GM13977 (cell line): ENCODE measurements around the gene GNG4.

ENCODE experiments used
- DNase-seq: peaks from one replicate; pipeline ENCODE4 v3.0.0; 2012; ENCODE audit warnings: low spot score
- in situ Hi-C: fragments of 300-500 bp; cut with MboI; formaldehyde crosslinking; loops from one replicate; pipeline ENCODE4 v1.12.0; 2022; ENCODE audit warnings: low sequenced_read_pairs, low pct_unique_long_range_greater_than_20kb, mixed read lengths, inconsistent platforms; ENCODE audit not compliant: unreplicated experiment
- TF ChIP-seq, protein P1 (sequence below): IDR thresholded peaks from 2 replicates; pipeline ENCODE4 v1.5.1; 2012; ENCODE audit warnings: mild to moderate bottlenecking, control low read depth; ENCODE audit not compliant: insufficient read depth; ENCODE audit errors: extremely low read depth, missing control alignments

GNG4 gene

DNA sequence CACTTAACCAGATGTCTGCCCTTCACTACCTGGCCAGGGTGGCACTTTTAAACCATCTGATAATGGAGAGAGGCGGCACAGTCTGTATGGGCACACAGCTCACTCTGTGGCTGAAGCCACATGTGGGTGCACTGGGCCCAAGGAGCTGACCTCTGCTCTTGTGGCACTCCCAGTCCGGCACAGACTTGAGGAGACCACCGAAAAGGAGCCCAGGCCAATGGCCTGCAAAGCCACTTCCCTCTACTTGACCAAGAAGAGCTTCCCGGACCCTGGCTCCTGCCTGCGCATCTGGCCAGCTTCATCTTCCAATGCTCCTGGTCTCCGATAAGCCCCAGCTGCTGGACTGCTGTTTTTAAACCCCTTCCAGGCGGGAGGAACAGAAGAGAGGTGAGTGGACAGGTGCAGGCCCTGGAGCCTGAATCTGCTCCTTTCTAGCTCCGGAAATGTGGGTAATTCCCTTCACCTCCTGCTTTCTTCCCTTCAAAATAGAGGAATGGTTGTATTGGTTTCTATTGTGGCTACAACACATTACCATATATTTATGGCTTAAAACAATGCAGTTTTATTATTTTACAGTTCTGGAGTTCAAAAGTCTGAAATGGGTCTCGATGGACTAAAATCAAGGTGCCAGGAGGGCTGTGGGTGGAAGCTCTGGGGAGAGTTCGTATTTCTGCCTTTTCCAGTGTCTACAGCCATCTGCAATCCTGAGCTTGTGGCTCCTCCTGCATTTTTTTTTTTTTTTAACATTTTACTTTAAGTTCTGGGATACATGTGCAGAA lies 11.6 kb downstream of the GNG4 start:
- TF ChIP-seq, protein P1, sequence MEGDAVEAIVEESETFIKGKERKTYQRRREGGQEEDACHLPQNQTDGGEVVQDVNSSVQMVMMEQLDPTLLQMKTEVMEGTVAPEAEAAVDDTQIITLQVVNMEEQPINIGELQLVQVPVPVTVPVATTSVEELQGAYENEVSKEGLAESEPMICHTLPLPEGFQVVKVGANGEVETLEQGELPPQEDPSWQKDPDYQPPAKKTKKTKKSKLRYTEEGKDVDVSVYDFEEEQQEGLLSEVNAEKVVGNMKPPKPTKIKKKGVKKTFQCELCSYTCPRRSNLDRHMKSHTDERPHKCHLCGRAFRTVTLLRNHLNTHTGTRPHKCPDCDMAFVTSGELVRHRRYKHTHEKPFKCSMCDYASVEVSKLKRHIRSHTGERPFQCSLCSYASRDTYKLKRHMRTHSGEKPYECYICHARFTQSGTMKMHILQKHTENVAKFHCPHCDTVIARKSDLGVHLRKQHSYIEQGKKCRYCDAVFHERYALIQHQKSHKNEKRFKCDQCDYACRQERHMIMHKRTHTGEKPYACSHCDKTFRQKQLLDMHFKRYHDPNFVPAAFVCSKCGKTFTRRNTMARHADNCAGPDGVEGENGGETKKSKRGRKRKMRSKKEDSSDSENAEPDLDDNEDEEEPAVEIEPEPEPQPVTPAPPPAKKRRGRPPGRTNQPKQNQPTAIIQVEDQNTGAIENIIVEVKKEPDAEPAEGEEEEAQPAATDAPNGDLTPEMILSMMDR: no peak
- no peak for DNase-seq
- in situ Hi-C loops: no loop called here

DNA sequence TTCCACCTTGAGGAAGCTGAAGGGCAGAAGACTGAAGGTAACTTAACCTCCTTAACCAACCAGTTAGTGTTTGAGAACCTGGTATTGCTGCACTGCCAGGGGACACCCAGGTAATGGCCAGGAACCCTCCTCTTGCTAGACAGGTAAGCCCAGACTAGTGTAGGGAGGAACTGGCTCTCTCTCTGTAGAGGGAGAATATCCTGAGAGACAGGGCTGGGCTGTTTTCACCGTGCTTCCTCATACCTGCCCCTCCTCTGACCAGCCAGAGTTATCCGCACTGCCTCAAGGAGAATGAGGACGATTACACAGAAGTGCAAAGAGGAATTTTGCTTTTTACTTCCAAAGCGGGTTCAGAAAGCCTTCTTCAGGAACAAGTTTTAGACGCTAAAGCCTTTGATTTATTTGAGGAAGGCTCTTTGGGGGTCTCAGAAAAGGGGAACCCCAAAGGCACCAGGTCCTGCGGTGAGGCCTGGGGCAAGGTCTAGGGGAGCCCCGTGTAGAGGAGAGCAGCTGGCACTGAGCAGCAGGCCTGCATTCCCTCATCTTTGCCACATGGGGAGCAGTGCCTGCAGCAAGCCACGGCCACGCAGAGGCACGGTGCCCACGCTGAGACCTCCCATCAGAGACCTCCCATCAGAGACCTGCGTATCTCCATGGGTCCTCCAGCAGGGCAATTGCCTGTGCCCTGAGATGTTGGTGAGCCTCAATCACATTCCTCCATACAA lies 13.5 kb downstream of the GNG4 start:
- TF ChIP-seq, protein P1: no peak
- DNase-seq: no peak
- in situ Hi-C loops: no loop called here

DNA sequence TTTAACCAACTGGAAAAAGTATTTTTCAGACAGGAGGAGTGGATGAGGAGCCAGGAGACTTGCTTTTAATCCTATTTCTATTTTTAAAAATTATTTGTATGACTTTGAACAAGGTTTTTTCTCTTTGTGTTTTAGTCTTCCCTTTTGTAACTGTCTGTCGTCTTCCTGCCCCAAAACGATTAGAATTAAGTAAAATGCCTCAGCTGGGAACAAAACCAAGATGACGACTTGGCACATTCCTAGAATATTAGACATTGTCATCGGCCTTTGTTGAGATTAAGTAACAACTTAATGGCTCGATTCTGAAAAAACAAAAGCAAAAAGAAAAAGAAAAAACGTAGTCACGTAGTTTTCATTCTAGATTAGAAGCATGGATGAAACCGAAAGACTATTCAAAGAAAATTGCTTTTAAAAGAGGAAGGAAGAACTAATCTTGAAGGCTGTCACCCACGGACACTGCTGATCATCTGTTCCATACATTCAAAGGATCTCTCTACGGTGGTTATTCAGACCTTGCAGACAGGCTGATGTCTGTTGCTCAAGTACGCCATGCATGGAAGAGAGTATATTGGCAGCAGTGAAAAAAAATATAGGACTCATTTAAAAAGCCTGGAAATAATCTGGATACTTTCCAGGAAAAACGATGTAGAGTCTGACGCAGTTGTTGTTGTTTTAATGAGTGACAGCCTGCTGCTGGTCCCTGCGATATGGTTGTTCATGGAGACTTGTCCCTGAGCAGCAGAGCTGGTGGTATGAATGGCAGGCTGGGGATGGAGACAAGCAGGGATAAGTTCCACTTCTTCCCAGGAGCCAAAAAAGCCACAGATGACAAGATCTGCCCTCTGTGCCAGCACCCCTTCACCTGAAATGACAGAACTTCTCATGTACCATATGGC lies 16.8 kb downstream of the GNG4 start:
- TF ChIP-seq, protein P1: no peak
- DNase-seq: peak; percentile 57
- in situ Hi-C loops: no loop called here

DNA sequence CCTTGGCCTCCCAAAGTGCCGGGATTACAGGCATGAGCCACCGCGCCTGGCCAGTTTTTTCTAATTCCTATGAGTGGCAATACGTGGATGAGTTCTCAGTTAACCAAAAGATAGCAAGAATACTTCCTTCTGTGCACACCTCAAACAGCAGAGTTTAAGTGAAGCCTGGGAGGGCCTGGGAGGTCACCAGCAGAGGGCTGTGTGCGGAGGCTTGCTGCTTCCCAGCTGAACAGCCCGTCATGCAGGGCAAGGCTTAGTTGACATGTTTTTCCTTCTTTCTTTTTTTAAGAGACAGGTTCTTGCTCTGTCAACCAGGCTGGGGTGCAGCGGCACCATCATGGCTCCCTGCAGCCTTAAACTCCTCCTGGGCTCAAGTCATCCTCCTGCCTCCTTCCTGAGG lies 17.8 kb downstream of the GNG4 start:
- DNase-seq: no peak
- in situ Hi-C loops: no loop called here
- TF ChIP-seq, protein P1: no peak

DNA sequence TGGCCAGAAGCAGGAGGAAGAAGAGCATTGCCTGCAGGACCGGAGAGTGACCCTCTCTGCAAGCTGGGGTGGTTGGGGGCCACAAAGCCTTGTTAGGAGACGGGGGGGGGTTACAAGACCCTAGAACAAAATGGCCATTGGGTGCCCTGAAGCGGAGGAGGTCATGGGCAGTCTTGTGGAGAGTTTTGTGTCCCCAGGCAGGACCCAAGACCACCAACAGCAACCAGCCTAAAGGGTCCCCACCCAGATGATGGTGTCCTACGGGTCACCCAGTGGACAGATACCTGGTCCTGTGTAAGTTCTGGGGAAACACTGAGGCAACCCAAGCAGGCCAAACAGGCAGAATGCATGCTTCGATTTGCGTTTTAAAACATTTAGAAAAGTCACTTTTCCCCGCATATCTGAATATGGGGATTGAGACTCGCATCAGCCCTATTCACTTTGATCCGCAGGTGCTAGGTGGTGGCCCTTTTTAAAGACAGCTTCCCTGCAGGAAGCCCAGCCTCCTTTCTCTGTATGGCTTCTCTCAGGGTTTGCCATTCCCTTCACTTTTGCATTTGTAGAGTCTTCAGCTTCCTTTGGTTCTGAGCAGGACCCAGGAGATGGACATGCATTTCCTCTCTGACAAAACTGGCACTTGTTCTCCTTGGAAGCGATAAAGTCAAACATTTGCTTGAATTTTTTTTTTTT lies 21.1 kb downstream of the GNG4 start:
- TF ChIP-seq, protein P1: no peak
- DNase-seq: no peak
- in situ Hi-C loops: no loop called here

DNA sequence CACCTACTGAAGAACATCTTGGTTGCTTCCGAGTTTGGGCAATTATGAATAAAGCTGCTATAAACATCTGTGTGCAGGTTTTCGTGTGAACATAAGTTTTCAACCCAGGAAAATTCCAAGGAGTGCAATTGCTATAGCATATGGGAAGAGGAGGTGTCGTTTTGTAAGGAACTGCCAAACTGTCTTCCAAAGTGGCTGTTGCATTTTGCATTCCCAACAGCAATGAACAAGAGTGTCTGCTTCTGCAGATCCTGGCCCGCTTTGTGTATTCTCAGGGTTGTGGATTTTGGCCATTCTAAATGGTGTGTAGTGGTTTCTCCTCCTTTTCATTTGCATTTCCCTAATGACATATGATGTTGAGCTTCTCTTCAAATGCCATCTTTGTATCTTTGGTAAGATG lies 23.8 kb downstream of the GNG4 start:
- TF ChIP-seq, protein P1: no peak
- in situ Hi-C loops: no loop called here

More for the DNA sequence above, 23.8 kb downstream of the GNG4 start:
- DNase-seq: no peak
